ENCODE measurements around the gene TOMM20. TPM values are rescaled to one million over a fixed set of nuclear protein-coding genes. Genes with fewer than 3 reads are reported as not detected.

TOMM20 gene
- total RNA-seq, 4 donors from 2014 or later, result 86.0 to 99.0 (median 95.4) TPM

DNA sequence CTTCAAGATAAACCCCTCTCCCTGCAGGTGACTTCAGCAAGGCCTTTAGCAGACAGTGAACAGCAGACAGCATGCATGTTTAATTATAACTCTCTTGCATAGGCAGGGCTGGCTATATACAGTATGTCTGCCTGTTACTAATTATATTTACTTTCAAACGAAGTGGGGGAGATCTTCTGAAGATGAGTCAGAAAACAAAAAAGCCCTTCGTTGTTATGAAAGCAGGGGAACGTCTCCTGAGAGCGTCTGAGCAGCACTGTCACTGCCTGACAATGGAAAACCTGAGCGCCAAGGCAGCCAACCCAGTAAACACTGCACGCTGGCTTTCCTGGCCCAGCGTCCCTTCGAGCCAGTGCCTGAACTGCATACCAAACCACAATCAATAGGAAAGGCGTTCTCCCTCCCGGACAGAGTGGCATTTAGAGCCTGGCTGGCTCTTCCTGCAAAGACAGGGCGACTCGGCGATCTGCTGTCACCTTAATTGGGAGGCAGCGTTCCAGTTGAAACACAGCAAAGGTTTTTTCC is 54.1 kb downstream of the TOMM20 start:
- TF ChIP-seq, protein P1, sequence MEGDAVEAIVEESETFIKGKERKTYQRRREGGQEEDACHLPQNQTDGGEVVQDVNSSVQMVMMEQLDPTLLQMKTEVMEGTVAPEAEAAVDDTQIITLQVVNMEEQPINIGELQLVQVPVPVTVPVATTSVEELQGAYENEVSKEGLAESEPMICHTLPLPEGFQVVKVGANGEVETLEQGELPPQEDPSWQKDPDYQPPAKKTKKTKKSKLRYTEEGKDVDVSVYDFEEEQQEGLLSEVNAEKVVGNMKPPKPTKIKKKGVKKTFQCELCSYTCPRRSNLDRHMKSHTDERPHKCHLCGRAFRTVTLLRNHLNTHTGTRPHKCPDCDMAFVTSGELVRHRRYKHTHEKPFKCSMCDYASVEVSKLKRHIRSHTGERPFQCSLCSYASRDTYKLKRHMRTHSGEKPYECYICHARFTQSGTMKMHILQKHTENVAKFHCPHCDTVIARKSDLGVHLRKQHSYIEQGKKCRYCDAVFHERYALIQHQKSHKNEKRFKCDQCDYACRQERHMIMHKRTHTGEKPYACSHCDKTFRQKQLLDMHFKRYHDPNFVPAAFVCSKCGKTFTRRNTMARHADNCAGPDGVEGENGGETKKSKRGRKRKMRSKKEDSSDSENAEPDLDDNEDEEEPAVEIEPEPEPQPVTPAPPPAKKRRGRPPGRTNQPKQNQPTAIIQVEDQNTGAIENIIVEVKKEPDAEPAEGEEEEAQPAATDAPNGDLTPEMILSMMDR (IDR thresholded peaks at IDR 0.05; ENCODE audit: low read depth), result no peak

DNA sequence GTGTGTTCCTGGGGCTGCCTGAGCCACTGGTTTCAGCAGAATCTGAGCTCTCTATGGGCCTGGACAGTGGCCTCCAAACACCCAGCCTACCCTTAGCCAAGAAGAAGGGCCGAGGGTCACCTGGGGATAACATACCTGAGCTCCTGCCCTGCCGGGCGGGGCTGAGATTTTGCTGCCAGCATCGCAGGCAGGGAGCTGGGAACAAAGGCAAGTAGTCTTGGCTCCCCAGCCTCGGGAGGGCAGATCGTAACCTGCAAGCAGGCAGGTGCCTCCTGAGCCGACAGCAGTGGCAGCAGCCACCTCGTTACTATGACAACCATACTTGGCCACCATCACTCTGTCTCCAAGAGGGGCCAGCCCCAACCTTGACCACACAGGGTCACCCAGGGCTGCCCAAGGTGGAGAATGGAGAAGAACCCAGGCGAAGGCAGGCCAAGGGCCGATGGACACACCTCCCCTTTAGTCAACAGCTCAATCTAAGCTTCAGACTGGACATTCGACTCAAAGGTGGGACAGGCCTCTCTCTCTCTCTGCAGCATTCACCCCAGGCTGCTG is 54.6 kb downstream of the TOMM20 start:
- TF ChIP-seq, protein P1 (IDR thresholded peaks at IDR 0.05; ENCODE audit: low read depth), result no peak

DNA sequence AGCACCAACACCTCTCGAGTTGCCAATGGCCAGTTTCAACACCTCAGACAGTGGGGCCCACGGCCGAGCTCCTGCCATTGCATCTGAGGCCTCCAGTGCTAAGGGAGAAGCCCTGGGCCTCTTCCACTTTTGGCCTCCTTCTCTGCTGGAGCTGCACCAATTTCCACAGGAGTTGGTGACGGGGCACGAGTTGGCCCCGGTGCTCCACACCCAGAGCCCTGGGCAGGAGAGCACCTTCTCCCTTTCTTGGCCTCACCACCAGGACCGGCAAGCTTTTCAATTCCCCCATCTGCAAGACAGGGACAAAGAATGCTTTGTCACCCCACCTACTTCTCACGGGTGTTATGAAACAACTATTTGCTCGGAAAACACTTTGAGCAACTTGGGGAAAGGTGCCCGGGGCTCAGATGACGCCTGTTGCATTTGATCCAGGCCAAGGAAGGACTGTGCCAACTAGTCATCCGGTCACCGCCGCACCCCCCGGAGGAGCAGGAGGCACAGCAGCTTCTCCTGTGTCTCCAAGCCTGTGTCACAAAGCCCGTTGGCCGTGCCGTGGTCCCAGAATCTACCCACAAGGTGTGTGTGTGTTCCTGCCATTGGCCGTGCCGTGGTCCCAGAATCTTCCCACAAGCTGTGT is 55.2 kb downstream of the TOMM20 start:
- TF ChIP-seq, protein P1 (IDR thresholded peaks at IDR 0.05; ENCODE audit: low read depth), result no peak

DNA sequence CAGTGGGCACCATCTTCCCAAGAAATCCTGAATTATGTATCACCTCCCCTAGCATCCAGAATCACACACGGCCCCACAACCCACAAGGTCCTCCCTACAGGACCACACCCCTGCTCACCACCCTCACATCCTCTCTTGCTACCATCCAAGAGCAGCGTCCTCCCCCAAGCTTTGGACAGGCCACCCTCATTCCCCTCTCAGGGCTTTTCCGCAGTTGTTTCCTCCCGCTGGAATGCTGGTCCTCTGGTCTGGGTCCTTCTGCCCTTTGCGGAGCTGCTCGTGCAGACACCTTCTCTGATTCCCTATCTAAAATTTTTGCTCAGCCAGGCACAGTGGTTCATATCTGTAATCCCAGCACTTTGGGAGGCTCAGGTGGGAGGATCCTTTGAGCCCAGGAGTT is 56.5 kb downstream of the TOMM20 start:
- TF ChIP-seq, protein P1 (IDR thresholded peaks at IDR 0.05; ENCODE audit: low read depth), result no peak

DNA sequence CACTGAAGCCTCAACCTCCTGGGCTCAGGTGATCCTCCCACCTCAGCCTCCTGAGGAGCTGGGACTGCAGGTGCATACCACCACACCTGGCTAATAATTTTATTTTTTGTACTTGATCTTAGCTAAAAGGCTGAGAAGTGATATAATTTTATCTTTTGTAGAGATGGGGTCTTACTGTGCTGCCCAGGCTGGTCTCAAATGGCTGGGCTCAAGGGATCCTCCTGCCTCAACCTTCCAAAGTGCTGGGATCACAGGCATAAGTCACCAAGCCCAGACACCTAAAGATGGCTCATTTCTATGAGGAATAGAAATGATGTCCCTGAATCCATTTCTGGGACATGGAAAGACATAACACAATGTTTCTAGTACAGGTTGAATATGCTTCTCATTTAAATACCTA is 57.8 kb downstream of the TOMM20 start:
- TF ChIP-seq, protein P1 (IDR thresholded peaks at IDR 0.05; ENCODE audit: low read depth), result no peak

DNA sequence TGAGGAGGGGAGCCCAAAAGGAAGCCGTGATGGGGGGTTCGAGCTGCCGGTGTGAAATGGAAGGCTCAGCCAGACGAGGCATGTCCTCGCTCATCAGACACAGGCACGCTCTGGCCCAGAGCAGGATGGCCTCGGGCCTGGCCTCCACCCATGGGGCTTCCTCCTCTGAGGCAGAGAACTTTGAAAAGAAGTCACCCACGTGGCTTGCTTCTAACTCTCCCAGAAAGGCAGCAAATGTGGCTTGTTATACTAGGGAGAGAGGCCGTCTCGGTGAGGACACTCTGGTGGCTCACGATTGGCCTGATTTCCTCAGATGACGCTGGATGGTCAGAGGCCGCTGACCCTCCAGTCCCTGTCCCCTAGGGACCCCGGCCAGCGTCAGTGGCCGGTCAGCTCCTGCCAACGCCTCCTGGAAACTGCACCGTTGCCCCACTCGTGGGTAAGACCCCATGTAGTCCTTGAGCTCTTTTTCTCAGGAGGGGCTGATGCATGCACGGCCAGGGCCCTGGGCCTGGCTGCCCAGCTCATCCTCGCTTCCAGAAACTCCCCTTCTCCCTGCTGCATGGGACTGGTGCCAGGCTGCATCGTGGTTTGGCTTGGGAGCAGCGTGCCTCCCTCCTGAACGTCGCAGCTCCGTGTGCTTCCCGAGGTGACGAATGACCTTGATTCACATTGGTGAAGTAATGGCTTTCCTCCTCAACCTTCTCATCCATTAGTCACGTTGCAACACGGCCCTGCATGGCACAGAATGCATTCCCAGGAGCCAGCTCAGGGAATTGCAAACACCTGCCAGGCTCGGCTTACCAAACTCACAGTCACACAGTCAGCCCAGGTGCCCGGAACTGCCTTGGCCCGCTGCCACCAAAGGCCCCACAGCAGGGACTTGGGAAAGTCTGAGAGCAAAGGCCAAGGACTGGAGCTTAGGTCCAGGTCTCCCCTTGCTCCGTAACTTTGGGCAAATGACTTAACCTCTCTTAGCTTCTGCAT is 58.8 kb downstream of the TOMM20 start:
- TF ChIP-seq, protein P1 (IDR thresholded peaks at IDR 0.05; ENCODE audit: low read depth), result no peak

DNA sequence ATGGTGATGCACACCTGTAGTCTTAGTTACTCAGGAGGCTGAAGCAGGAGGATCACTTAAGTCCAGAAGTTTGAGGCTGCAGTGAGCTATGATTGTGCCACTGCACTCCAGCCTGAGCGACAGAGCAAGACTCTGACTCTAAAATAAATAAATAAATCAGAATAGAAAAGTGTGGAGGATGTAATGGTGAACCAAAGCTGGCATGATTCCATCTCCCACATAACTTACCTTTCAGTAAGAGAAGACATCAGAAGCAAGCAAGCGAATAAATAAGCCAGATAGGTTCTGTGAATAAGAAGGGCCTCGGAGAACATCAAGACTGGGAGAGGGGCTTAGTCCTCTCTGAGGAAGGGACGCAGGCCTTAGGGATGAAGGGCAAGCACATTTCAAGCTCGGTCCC is 59.5 kb downstream of the TOMM20 start:
- TF ChIP-seq, protein P1 (IDR thresholded peaks at IDR 0.05; ENCODE audit: low read depth), result no peak
